SKM-1 treated with dmso at 0.1 percent for 144 hours (cell line): ENCODE results near the gene ADAMTS18.
"Not testable (repeated sequence)": the region's sequence is repeated elsewhere in the genome, so short reads cannot be mapped to it uniquely, and the experiment has no call there.

Experiments used
- DNase-seq: peaks from one replicate; lab custom pipeline; 2025; ENCODE audit not compliant: unreplicated experiment; lab: John Stamatoyannopoulos, UW

Gene ADAMTS18

GRCh38 chr16:77434530-77435271 is at the start of gene ADAMTS18:
TSS of gene ADAMTS18 (minus strand) at chr16:77435034. CDS start at chr16:77434695, 339 bp downstream.
- no peak for DNase-seq

GRCh38 chr16:77480681-77481315 is 46.0 kb upstream of the ADAMTS18 start:
- DNase-seq = no peak

GRCh38 chr16:77472262-77472661 is 37.4 kb upstream of the ADAMTS18 start:
- no peak for DNase-seq

GRCh38 chr16:77470851-77471250 is 36.0 kb upstream of the ADAMTS18 start:
- DNase-seq = no peak

- DNase-seq = no peak
Observed at GRCh38 chr16:77469634-77470033, 34.8 kb upstream of the ADAMTS18 start.

- DNase-seq = no peak
Observed at GRCh38 chr16:77468831-77469230, 34.0 kb upstream of the ADAMTS18 start.

- no peak for DNase-seq
Observed at GRCh38 chr16:77467821-77468335, 33.0 kb upstream of the ADAMTS18 start.

- not testable (repeated sequence) for DNase-seq
Observed at GRCh38 chr16:77463659-77464058, 28.8 kb upstream of the ADAMTS18 start.

GRCh38 chr16:77462894-77463293 is 28.1 kb upstream of the ADAMTS18 start:
- no peak for DNase-seq

GRCh38 chr16:77459534-77460254 is 24.9 kb upstream of the ADAMTS18 start:
- no peak for DNase-seq

- DNase-seq = no peak
Observed at GRCh38 chr16:77457046-77457445, 22.2 kb upstream of the ADAMTS18 start.

- DNase-seq = no peak
Observed at GRCh38 chr16:77452243-77452642, 17.4 kb upstream of the ADAMTS18 start.

- no peak for DNase-seq
Observed at GRCh38 chr16:77450790-77451487, 16.1 kb upstream of the ADAMTS18 start.

GRCh38 chr16:77449208-77449607 is 14.4 kb upstream of the ADAMTS18 start:
- DNase-seq = no peak

GRCh38 chr16:77445324-77445723 is 10.5 kb upstream of the ADAMTS18 start:
- DNase-seq = no peak

GRCh38 chr16:77444147-77444460 is 9.3 kb upstream of the ADAMTS18 start:
- no peak for DNase-seq

- no peak for DNase-seq
Observed at GRCh38 chr16:77443357-77444146, 8.7 kb upstream of the ADAMTS18 start.

- no peak for DNase-seq
Observed at GRCh38 chr16:77442078-77442477, 7.2 kb upstream of the ADAMTS18 start.

- no peak for DNase-seq
Observed at GRCh38 chr16:77439106-77439505, 4.3 kb upstream of the ADAMTS18 start.

GRCh38 chr16:77437859-77438258 is 3.0 kb upstream of the ADAMTS18 start:
- no peak for DNase-seq
